MCF 10A (cell line): Measurements from ENCODE around the gene CIRBP. TPM values are rescaled to one million over a fixed set of nuclear protein-coding genes. Genes with fewer than 3 reads are reported as not detected.

ENCODE experiments used
- BruUV-seq: library from RNA; stranded (reverse); fragments of 400-500 nt; replicated peaks from 2 replicates; lab custom pipeline; 2021; lab: Mats Ljungman, UMichigan
- CTCF ChIA-PET: fragments of 300-600 bp; sonication (Branson Sonifier 250); formaldehyde crosslinking; extraction: SDS; loops from one replicate; lab custom pipeline; 2021; ENCODE audit warnings: antibody characterized with exemption, inconsistent platforms; lab: Yijun Ruan, JAX
- POLR2A ChIA-PET: fragments of 300-600, 350-650 bp; sonication (Branson Sonifier 250); formaldehyde crosslinking; extraction: SDS; loops from one replicate; lab custom pipeline; 2020; ENCODE audit warnings: antibody characterized with exemption, inconsistent platforms; lab: Yijun Ruan, JAX
- DNase-seq: peaks from one replicate; pipeline ENCODE4 v3.0.0-alpha.2; 2018; ENCODE audit not compliant: unreplicated experiment
- H3K27ac Mint-ChIP-seq: one replicate; pipeline ENCODE4 v1.8.0; 2022; ENCODE audit warnings: mild to moderate bottlenecking, low read depth, mixed read lengths; ENCODE audit not compliant: unreplicated experiment
- H3K27me3 Mint-ChIP-seq: one replicate; pipeline ENCODE4 v1.8.0; 2022; ENCODE audit warnings: mixed read lengths; ENCODE audit not compliant: insufficient read depth, unreplicated experiment
- H3K36me3 Mint-ChIP-seq: one replicate; pipeline ENCODE4 v1.8.0; 2022; ENCODE audit warnings: mild to moderate bottlenecking, moderate library complexity, mixed read lengths; ENCODE audit not compliant: insufficient read depth, unreplicated experiment
- H3K4me1 Mint-ChIP-seq: one replicate; pipeline ENCODE4 v1.8.0; 2022; ENCODE audit warnings: mixed read lengths; ENCODE audit not compliant: insufficient read depth, unreplicated experiment
- H3K4me3 Mint-ChIP-seq: one replicate; pipeline ENCODE4 v1.8.0; 2022; ENCODE audit warnings: mild to moderate bottlenecking, moderate library complexity, mixed read lengths; ENCODE audit not compliant: unreplicated experiment
- H3K9me3 Mint-ChIP-seq: one replicate; pipeline ENCODE4 v1.8.0; 2022; ENCODE audit warnings: mixed read lengths; ENCODE audit not compliant: unreplicated experiment
- CTCF ChIP-seq: fragments of 200-600 bp; IDR thresholded peaks from one replicate; pipeline ENCODE4 v1.8.0; 2022; ENCODE audit warnings: antibody characterized with exemption, mild to moderate bottlenecking; ENCODE audit not compliant: unreplicated experiment
- intact Hi-C: fragments of 100-400 bp; cut with micrococcal nuclease; formaldehyde crosslinking; loops from 2 replicates; pipeline ENCODE4 v1.14.1; 2022
- total RNA-seq: library from RNA; stranded (reverse); gene quantifications from 2 replicates; pipeline ENCODE4 v1.2.3, GENCODE V29; 2022

CIRBP gene
- total RNA-seq, 1 experiment from 2014 or later = 362 TPM

GRCh38 chr19:1232652-1233072 lies 36.5 kb upstream of the CIRBP start:
- Mint-ChIP-seq H3K4me3 (no peak overlapping the region), H3K4me1 (peaks cover 14% of the 10 kb centered on the region), H3K36me3 (peaks cover 5% of the 10 kb centered on the region), H3K9me3 (no peaks in the 10 kb centered on the region), H3K27me3 (no peaks in the 10 kb centered on the region), H3K27ac (peak overlapping the region; percentile 27)
- DNase-seq = no peak
- CTCF ChIA-PET = interaction anchor here (0.5 to 0.7 kb wide), 4 partner anchors 12 to 81 kb away, joined by 3 to 5 read pairs (median 4); no protein-coding TSS in a partner anchor
- intact Hi-C loops = no loop called here
- no TSS peak for BruUV-seq
- TF ChIP-seq CTCF = no peak
- POLR2A ChIA-PET = interaction anchor here (0.6 to 1.0 kb wide), 3 partner anchors 16 to 129 kb away, joined by 3 to 4 read pairs (median 4); partner anchors contain the start of gene GPX4

GRCh38 chr19:1233115-1233667 lies 35.9 kb upstream of the CIRBP start:
- no peaks in the 10 kb centered on the region for H3K27me3 Mint-ChIP-seq
- no peak for DNase-seq
- H3K9me3 Mint-ChIP-seq = no peaks in the 10 kb centered on the region
- H3K4me1 Mint-ChIP-seq = peaks cover 14% of the 10 kb centered on the region
- CTCF ChIA-PET = interaction anchor here (0.6 kb wide), 1 partner anchor 11 kb away, joined by 5 read pairs; no protein-coding TSS in a partner anchor
- TF ChIP-seq CTCF = no peak
- peaks cover 5% of the 10 kb centered on the region for H3K36me3 Mint-ChIP-seq
- POLR2A ChIA-PET = interaction anchor here (1.0 kb wide), 2 partner anchors 16 to 19 kb away, joined by 3 to 4 read pairs; no protein-coding TSS in a partner anchor
- BruUV-seq = no TSS peak
- intact Hi-C loops = no loop called here
- no peak overlapping the region for H3K27ac Mint-ChIP-seq
- no peak overlapping the region for H3K4me3 Mint-ChIP-seq

- ChIA-PET CTCF (no interaction called here), POLR2A (no interaction called here)
- BruUV-seq = no TSS peak
- H3K4me3 Mint-ChIP-seq = no peak overlapping the region
- no peak overlapping the region for H3K27ac Mint-ChIP-seq
- intact Hi-C loops = no loop called here
- no peak for DNase-seq
- H3K36me3 Mint-ChIP-seq = peaks cover 5% of the 10 kb centered on the region
- H3K9me3 Mint-ChIP-seq = no peaks in the 10 kb centered on the region
- TF ChIP-seq CTCF = no peak
- peaks cover 14% of the 10 kb centered on the region for H3K4me1 Mint-ChIP-seq
- no peaks in the 10 kb centered on the region for H3K27me3 Mint-ChIP-seq
These were observed 34.8 kb upstream of the CIRBP start for GRCh38 chr19:1234051-1234954.

- no TSS peak for BruUV-seq
- no peak for TF ChIP-seq CTCF
- Mint-ChIP-seq H3K27me3 (no peaks in the 10 kb centered on the region), H3K27ac (no peak overlapping the region), H3K4me3 (no peak overlapping the region), H3K36me3 (peaks cover 5% of the 10 kb centered on the region), H3K9me3 (no peaks in the 10 kb centered on the region), H3K4me1 (peaks cover 14% of the 10 kb centered on the region)
- no peak for DNase-seq
- intact Hi-C loops = no loop called here
- ChIA-PET POLR2A (no interaction called here), CTCF (no interaction called here)
These were observed 34.2 kb upstream of the CIRBP start for GRCh38 chr19:1234955-1235380.
